GM12878 (cell line): ENCODE measurements around the gene IFNA2. TPM values are rescaled to one million over a fixed set of nuclear protein-coding genes. Genes with fewer than 3 reads are reported as not detected.

Experiments
- CBX3 ChIP-seq: fragments of 200-600 bp; sonication (generic); IDR thresholded peaks from 2 replicates; pipeline ENCODE4 v1.6.1; 2016; ENCODE audit warnings: low read depth, borderline replicate concordance
- LARP7 ChIP-seq: fragments of 450-650 bp; IDR thresholded peaks from 2 replicates; pipeline ENCODE4 v1.6.1; 2017; ENCODE audit warnings: mild to moderate bottlenecking
- NR2C1 ChIP-seq: fragments of 450-650 bp; IDR thresholded peaks from 2 replicates; pipeline ENCODE4 v1.6.1; 2017; ENCODE audit warnings: antibody characterized with exemption, mild to moderate bottlenecking, moderate library complexity
- SP1 ChIP-seq: IDR thresholded peaks from one replicate; pipeline ENCODE4 v1.6.1; 2011; ENCODE audit warnings: low read depth, low read length
- SUPT20H ChIP-seq: IDR thresholded peaks from 2 replicates; pipeline ENCODE4 v1.6.1; 2011; ENCODE audit warnings: low read depth, mild to moderate bottlenecking, low read length, moderate library complexity, borderline replicate concordance; ENCODE audit not compliant: control insufficient read depth
- TCF7 ChIP-seq: IDR thresholded peaks from 2 replicates; pipeline ENCODE4 v1.6.1; 2014; ENCODE audit warnings: antibody characterized with exemption, borderline replicate concordance
- polyA plus RNA-seq, 11 experiments: library from polyadenylated mRNA; depleted of rRNA in 4 of 11; unstranded in 6 of 11; stranded (reverse) in 5 of 11; fragments of >200 nt; fragmentation: Nextera tagmentation in 4 of 11; fragmentation: Illumina TruSeq in 1 of 11; extraction: Ambion mirVana in 4 of 11; extraction: Trizol in 1 of 11; gene quantifications; 1 replicate in 1 of 11; 2 replicates in 10 of 11; pipeline versions ENCODE4 v1.2.1 to v1.2.3, GENCODE V29; 2011 to 2016; ENCODE audit warnings: inconsistent platforms in 2 of 11, missing spikeins in 2 of 11, low read depth in 1 of 11
- total RNA-seq, 4 experiments: library from RNA; depleted of rRNA in 3 of 4; stranded (reverse); fragments of >200 nt in 3 of 4; fragmentation: Illumina TruSeq in 1 of 4; extraction: Trizol in 1 of 4; gene quantifications; 2 replicates each; pipeline versions ENCODE4 v1.2.1 to v1.2.3, GENCODE V29; 2013 to 2021
- TF ChIP-seq, protein P1 (sequence below): IDR thresholded peaks from 2 replicates; pipeline ENCODE4 v1.6.1; 2011; ENCODE audit warnings: borderline replicate concordance, low read depth, mild to moderate bottlenecking, moderate library complexity, mixed read lengths, low read length; ENCODE audit not compliant: insufficient read depth; ENCODE audit errors: extremely low read length
- TF ChIP-seq, protein P2 (sequence below): fragments of 450-650 bp; IDR thresholded peaks from 2 replicates; pipeline ENCODE4 v1.6.1; 2017; ENCODE audit warnings: mild to moderate bottlenecking
- TF ChIP-seq, protein P3 (sequence below): IDR thresholded peaks from 2 replicates; pipeline ENCODE4 v1.6.1; 2011; ENCODE audit warnings: low read depth, low read length, improper control_type of control experiment, borderline replicate concordance
- TF ChIP-seq, protein P4 (sequence below): IDR thresholded peaks from 2 replicates; pipeline ENCODE4 v1.6.1; 2012; ENCODE audit warnings: mild to moderate bottlenecking, low read depth, low read length
- TF ChIP-seq, protein P5 (sequence below): fragments of 450-650 bp; IDR thresholded peaks from 2 replicates; pipeline ENCODE4 v1.6.1; 2017; ENCODE audit warnings: mild to moderate bottlenecking, moderate library complexity
- TF ChIP-seq, protein P6 (sequence below): fragments of 150-350 bp; IDR thresholded peaks from 2 replicates; pipeline ENCODE4 v1.6.1; 2016; ENCODE audit warnings: low read depth, low read length

IFNA2 gene
- total and polyA plus RNA-seq, 10 of the 15 experiments (the other 5 are each of a cell fraction or from before 2014, with no cell fraction given): 0.26 to 2.8 (median 0.66) TPM; not detected in 2

DNA sequence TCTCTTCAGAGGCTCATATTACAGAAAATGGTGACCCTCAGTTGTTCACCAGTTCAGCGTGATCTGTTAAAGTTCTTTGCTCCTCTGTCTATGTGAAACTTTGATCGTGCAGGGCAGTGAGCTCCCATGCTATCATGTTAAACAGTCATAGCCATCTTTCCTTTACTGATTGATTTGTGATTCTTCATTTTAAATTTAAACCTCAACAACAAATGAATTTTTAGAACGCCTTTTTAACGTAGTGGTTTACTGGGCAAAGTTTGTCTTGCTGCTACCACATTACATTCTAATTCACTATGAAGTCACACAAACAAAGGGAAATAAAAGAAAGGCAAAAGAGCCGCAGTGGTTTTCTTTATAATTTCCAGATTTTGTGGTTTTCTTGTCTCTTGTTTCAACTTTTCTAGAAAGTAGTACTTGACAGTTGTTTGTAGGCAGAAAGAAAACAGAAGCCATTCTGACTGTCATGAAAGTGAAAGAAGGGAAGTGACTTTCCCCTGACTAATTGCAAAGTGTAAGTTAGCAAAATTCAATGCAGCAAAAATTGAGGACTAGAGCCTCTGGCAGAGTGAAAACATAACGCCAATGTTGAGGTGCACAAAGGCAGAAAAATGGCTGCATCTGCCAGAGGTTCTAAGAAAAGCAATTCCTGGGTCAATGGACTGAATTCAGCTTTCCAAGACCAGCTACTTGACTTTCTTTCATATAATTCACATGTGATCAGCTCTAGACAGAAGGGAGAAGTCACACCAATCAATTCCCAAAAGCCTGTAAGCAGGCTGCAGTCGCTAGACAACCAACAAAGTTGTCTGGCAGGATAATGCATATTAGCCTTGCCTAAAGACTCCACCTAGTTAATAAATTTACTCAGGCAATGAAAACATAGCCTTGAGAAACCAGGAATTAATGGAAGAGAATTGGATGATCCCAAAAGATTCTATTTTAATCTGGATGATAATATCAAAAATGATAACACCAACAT, 27.4 kb downstream of the IFNA2 start (continued):
- TF ChIP-seq, protein P1, sequence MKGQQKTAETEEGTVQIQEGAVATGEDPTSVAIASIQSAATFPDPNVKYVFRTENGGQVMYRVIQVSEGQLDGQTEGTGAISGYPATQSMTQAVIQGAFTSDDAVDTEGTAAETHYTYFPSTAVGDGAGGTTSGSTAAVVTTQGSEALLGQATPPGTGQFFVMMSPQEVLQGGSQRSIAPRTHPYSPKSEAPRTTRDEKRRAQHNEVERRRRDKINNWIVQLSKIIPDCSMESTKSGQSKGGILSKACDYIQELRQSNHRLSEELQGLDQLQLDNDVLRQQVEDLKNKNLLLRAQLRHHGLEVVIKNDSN: no peak
- TF ChIP-seq NR2C1 (no peak), SP1 (peak; percentile 28), TCF7 (no peak), SUPT20H (no peak), CBX3 (no peak), LARP7 (no peak)
- TF ChIP-seq, protein P2, sequence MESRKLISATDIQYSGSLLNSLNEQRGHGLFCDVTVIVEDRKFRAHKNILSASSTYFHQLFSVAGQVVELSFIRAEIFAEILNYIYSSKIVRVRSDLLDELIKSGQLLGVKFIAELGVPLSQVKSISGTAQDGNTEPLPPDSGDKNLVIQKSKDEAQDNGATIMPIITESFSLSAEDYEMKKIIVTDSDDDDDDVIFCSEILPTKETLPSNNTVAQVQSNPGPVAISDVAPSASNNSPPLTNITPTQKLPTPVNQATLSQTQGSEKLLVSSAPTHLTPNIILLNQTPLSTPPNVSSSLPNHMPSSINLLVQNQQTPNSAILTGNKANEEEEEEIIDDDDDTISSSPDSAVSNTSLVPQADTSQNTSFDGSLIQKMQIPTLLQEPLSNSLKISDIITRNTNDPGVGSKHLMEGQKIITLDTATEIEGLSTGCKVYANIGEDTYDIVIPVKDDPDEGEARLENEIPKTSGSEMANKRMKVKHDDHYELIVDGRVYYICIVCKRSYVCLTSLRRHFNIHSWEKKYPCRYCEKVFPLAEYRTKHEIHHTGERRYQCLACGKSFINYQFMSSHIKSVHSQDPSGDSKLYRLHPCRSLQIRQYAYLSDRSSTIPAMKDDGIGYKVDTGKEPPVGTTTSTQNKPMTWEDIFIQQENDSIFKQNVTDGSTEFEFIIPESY: no peak
- TF ChIP-seq, protein P3, sequence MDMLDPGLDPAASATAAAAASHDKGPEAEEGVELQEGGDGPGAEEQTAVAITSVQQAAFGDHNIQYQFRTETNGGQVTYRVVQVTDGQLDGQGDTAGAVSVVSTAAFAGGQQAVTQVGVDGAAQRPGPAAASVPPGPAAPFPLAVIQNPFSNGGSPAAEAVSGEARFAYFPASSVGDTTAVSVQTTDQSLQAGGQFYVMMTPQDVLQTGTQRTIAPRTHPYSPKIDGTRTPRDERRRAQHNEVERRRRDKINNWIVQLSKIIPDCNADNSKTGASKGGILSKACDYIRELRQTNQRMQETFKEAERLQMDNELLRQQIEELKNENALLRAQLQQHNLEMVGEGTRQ: no peak
- TF ChIP-seq, protein P4, sequence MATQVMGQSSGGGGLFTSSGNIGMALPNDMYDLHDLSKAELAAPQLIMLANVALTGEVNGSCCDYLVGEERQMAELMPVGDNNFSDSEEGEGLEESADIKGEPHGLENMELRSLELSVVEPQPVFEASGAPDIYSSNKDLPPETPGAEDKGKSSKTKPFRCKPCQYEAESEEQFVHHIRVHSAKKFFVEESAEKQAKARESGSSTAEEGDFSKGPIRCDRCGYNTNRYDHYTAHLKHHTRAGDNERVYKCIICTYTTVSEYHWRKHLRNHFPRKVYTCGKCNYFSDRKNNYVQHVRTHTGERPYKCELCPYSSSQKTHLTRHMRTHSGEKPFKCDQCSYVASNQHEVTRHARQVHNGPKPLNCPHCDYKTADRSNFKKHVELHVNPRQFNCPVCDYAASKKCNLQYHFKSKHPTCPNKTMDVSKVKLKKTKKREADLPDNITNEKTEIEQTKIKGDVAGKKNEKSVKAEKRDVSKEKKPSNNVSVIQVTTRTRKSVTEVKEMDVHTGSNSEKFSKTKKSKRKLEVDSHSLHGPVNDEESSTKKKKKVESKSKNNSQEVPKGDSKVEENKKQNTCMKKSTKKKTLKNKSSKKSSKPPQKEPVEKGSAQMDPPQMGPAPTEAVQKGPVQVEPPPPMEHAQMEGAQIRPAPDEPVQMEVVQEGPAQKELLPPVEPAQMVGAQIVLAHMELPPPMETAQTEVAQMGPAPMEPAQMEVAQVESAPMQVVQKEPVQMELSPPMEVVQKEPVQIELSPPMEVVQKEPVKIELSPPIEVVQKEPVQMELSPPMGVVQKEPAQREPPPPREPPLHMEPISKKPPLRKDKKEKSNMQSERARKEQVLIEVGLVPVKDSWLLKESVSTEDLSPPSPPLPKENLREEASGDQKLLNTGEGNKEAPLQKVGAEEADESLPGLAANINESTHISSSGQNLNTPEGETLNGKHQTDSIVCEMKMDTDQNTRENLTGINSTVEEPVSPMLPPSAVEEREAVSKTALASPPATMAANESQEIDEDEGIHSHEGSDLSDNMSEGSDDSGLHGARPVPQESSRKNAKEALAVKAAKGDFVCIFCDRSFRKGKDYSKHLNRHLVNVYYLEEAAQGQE: no peak
- TF ChIP-seq, protein P5, sequence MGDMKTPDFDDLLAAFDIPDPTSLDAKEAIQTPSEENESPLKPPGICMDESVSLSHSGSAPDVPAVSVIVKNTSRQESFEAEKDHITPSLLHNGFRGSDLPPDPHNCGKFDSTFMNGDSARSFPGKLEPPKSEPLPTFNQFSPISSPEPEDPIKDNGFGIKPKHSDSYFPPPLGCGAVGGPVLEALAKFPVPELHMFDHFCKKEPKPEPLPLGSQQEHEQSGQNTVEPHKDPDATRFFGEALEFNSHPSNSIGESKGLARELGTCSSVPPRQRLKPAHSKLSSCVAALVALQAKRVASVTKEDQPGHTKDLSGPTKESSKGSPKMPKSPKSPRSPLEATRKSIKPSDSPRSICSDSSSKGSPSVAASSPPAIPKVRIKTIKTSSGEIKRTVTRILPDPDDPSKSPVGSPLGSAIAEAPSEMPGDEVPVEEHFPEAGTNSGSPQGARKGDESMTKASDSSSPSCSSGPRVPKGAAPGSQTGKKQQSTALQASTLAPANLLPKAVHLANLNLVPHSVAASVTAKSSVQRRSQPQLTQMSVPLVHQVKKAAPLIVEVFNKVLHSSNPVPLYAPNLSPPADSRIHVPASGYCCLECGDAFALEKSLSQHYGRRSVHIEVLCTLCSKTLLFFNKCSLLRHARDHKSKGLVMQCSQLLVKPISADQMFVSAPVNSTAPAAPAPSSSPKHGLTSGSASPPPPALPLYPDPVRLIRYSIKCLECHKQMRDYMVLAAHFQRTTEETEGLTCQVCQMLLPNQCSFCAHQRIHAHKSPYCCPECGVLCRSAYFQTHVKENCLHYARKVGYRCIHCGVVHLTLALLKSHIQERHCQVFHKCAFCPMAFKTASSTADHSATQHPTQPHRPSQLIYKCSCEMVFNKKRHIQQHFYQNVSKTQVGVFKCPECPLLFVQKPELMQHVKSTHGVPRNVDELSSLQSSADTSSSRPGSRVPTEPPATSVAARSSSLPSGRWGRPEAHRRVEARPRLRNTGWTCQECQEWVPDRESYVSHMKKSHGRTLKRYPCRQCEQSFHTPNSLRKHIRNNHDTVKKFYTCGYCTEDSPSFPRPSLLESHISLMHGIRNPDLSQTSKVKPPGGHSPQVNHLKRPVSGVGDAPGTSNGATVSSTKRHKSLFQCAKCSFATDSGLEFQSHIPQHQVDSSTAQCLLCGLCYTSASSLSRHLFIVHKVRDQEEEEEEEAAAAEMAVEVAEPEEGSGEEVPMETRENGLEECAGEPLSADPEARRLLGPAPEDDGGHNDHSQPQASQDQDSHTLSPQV: peak; percentile 78
- TF ChIP-seq, protein P6, sequence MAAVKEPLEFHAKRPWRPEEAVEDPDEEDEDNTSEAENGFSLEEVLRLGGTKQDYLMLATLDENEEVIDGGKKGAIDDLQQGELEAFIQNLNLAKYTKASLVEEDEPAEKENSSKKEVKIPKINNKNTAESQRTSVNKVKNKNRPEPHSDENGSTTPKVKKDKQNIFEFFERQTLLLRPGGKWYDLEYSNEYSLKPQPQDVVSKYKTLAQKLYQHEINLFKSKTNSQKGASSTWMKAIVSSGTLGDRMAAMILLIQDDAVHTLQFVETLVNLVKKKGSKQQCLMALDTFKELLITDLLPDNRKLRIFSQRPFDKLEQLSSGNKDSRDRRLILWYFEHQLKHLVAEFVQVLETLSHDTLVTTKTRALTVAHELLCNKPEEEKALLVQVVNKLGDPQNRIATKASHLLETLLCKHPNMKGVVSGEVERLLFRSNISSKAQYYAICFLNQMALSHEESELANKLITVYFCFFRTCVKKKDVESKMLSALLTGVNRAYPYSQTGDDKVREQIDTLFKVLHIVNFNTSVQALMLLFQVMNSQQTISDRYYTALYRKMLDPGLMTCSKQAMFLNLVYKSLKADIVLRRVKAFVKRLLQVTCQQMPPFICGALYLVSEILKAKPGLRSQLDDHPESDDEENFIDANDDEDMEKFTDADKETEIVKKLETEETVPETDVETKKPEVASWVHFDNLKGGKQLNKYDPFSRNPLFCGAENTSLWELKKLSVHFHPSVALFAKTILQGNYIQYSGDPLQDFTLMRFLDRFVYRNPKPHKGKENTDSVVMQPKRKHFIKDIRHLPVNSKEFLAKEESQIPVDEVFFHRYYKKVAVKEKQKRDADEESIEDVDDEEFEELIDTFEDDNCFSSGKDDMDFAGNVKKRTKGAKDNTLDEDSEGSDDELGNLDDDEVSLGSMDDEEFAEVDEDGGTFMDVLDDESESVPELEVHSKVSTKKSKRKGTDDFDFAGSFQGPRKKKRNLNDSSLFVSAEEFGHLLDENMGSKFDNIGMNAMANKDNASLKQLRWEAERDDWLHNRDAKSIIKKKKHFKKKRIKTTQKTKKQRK: no peak
